K562 (cell line): ENCODE data around the gene BEND4. TPM values are rescaled to one million over a fixed set of nuclear protein-coding genes. Genes with fewer than 3 reads are reported as not detected.

Experiments
- ATAC-seq: fragments of 200-7000 bp; cut with Tn5 transposase; 3 replicates; pipeline ENCODE4 v1.9.1; 2020; ENCODE audit warnings: moderate library complexity
- BruUV-seq: library from RNA; stranded (reverse); fragments of 400-500 nt; replicated peaks from 2 replicates; lab custom pipeline; 2021; lab: Mats Ljungman, UMichigan
- CTCF ChIA-PET: fragments of 300-600 bp; formaldehyde crosslinking; extraction: SDS; loops from one replicate; lab custom pipeline; 2021; ENCODE audit warnings: low intra/inter-chr PET ratio; lab: Yijun Ruan, JAX
- POLR2A ChIA-PET: fragments of 300-600, 350-650 bp; sonication (Branson Sonifier 250); formaldehyde crosslinking; extraction: SDS; loops from one replicate; lab custom pipeline; 2021; ENCODE audit warnings: antibody characterized with exemption, inconsistent platforms; lab: Yijun Ruan, JAX
- DNase-seq, 4 experiments: peaks; one replicate each; pipeline versions ENCODE4 v3.0.0 to v3.0.0-alpha.2; 2011 to 2018; ENCODE audit warnings: low spot score in 3 of 4, mixed read lengths in 3 of 4; ENCODE audit errors: extremely low read depth in 1 of 4
- FAIRE-seq: peaks from 2 replicates; lab custom pipeline; 2011; peaks lifted over from hg19 to GRCh38; lab: Jason Lieb, UNC
- H2AFZ ChIP-seq: 2 replicates; pipeline ENCODE4 v1.6.0; 2011; ENCODE audit warnings: low read depth, low read length, control low read depth, inconsistent platforms
- H3K27ac ChIP-seq: fragments of 200-600 bp; 3 replicates; pipeline ENCODE4 v1.8.0; 2011; ENCODE audit warnings: low read depth, mild to moderate bottlenecking, control low read depth, inconsistent platforms, low read length, moderate library complexity, mixed read lengths; ENCODE audit errors: extremely low read depth
- H3K27me3 ChIP-seq, 2 experiments: fragments of 300-600 bp in 1 of 2; 2 replicates in 1 of 2; 3 replicates in 1 of 2; pipeline versions ENCODE4 v1.6.0 to v1.8.0; 2011; ENCODE audit warnings: inconsistent platforms in 2 of 2, low read length in 2 of 2, mild to moderate bottlenecking in 1 of 2, mixed read lengths in 1 of 2, moderate library complexity in 1 of 2; ENCODE audit not compliant: control insufficient read depth in 2 of 2, insufficient read depth in 2 of 2
- H3K36me3 ChIP-seq: fragments of 300-600 bp; 3 replicates; pipeline ENCODE4 v1.8.0; 2011; ENCODE audit warnings: mild to moderate bottlenecking, low read length, inconsistent platforms; ENCODE audit not compliant: control insufficient read depth, insufficient read depth
- H3K4me1 ChIP-seq, 2 experiments: fragments of 200-600 bp in 1 of 2; replicated peaks in 1 of 2; 2 replicates in 1 of 2; 3 replicates in 1 of 2; pipeline versions ENCODE4 v1.5.1 to v1.8.0; 2011; ENCODE audit warnings: inconsistent platforms in 2 of 2, low read length in 2 of 2, mild to moderate bottlenecking in 1 of 2, mixed read lengths in 1 of 2, moderate library complexity in 1 of 2; ENCODE audit not compliant: control insufficient read depth in 2 of 2, insufficient read depth in 2 of 2
- H3K4me2 ChIP-seq: 2 replicates; pipeline ENCODE4 v1.6.1; 2011; ENCODE audit warnings: low read length, control low read depth, inconsistent platforms, mixed read lengths; ENCODE audit not compliant: insufficient read depth
- H3K4me3 ChIP-seq: fragments of 200-600 bp; sonication (generic), shearing (Covaris generic); 2 replicates; pipeline ENCODE4 v1.5.1; 2016; ENCODE audit warnings: control low read depth, inconsistent platforms
- H3K79me2 ChIP-seq: fragments of 200-600 bp; 3 replicates; pipeline ENCODE4 v1.8.0; 2011; ENCODE audit warnings: low read length, inconsistent platforms; ENCODE audit not compliant: control insufficient read depth, insufficient read depth
- H3K9ac ChIP-seq, 2 experiments: 2 replicates each; pipeline versions ENCODE4 v1.6.0 to v1.6.1; 2011; ENCODE audit warnings: low read depth in 2 of 2, low read length in 2 of 2, control low read depth in 1 of 2, inconsistent platforms in 1 of 2, mild to moderate bottlenecking in 1 of 2, mixed read lengths in 1 of 2; ENCODE audit not compliant: insufficient read depth in 1 of 2
- H3K9me1 ChIP-seq: one replicate; pipeline ENCODE4 v1.6.0; 2011; ENCODE audit warnings: inconsistent platforms, mild to moderate bottlenecking, low read length, moderate library complexity; ENCODE audit not compliant: control insufficient read depth, insufficient read depth
- H3K9me3 ChIP-seq: replicated peaks from 2 replicates; pipeline ENCODE4 v1.5.1; 2011; ENCODE audit warnings: low read depth, low read length, inconsistent platforms; ENCODE audit not compliant: control insufficient read depth, insufficient read depth
- H4K20me1 ChIP-seq: replicated peaks from 2 replicates; pipeline ENCODE4 v1.6.1; 2011; ENCODE audit warnings: low read length, inconsistent platforms, mixed read lengths; ENCODE audit not compliant: control insufficient read depth, insufficient read depth
- C11orf30 ChIP-seq: fragments of 450-650 bp; IDR thresholded peaks from 2 replicates; pipeline ENCODE4 v1.6.1; 2016; ENCODE audit warnings: low read depth, mild to moderate bottlenecking
- COPS2 ChIP-seq: fragments of 450-650 bp; conservative IDR thresholded peaks from 2 replicates; pipeline ENCODE4 v1.6.1; 2016; ENCODE audit warnings: mild to moderate bottlenecking, moderate library complexity
- DNMT1 ChIP-seq: fragments of 450-650 bp; IDR thresholded peaks from 2 replicates; pipeline ENCODE4 v1.6.1; 2016; ENCODE audit warnings: antibody characterized with exemption, mild to moderate bottlenecking
- EP300 ChIP-seq: IDR thresholded peaks from 2 replicates; pipeline ENCODE4 v1.6.1; 2012; ENCODE audit warnings: low read length, improper control_type of control experiment
- KLF1 ChIP-seq: fragments of 450-650 bp; IDR thresholded peaks from 2 replicates; pipeline ENCODE4 v1.6.1; 2016; ENCODE audit warnings: missing genetic modification characterization, missing compliant biosample characterization
- MEIS2 ChIP-seq: fragments of 450-650 bp; IDR thresholded peaks from 2 replicates; pipeline ENCODE4 v1.6.1; 2014; ENCODE audit warnings: mild to moderate bottlenecking; ENCODE audit not compliant: partially characterized antibody
- PCBP2 ChIP-seq: fragments of 200-400 bp; formaldehyde crosslinking; IDR thresholded peaks from 2 replicates; pipeline ENCODE4 v1.6.1; 2018; ENCODE audit warnings: low read length, low read depth, mild to moderate bottlenecking, moderate library complexity; ENCODE audit not compliant: poor library complexity, severe bottlenecking
- U2AF1 ChIP-seq: fragments of 200-400 bp; formaldehyde crosslinking; optimal IDR thresholded peaks from 2 replicates; pipeline ENCODE3; 2017; ENCODE audit warnings: mild to moderate bottlenecking, low read depth, low read length, moderate library complexity
- ZNF354B ChIP-seq: fragments of 250-450 bp; sonication (Bioruptor Pico); IDR thresholded peaks from 2 replicates; pipeline ENCODE4 v1.4.0; 2020
- ZNF780A ChIP-seq: fragments of 250-450 bp; sonication (Bioruptor Pico); IDR thresholded peaks from 2 replicates; pipeline ENCODE4 v1.5.0; 2021; ENCODE audit warnings: mild to moderate bottlenecking
- WGBS: fragments of 100-300 bp; shearing (Covaris generic); methylation state at CpG from one replicate; pipeline ENCODE4 v1.1.6; 2016; ENCODE audit warnings: low coverage, mixed read lengths; ENCODE audit not compliant: insufficient coverage; ENCODE audit errors: missing lambda C conversion rate; 5-methylcytosine and 5-hydroxymethylcytosine counted together
- in situ Hi-C: fragments of 300-500 bp; cut with MboI; formaldehyde crosslinking; loops from 4 replicates; pipeline ENCODE4 v1.15.0; 2018; ENCODE audit warnings: inconsistent platforms, mixed read lengths
- intact Hi-C: fragments of 100-400 bp; cut with micrococcal nuclease; formaldehyde crosslinking; loops from 2 replicates; pipeline ENCODE4 v1.14.2; 2022
- polyA plus RNA-seq, 8 experiments: library from polyadenylated mRNA; depleted of rRNA in 4 of 8; stranded (reverse) in 5 of 8; unstranded in 3 of 8; fragments of >200 nt; fragmentation: Nextera tagmentation in 2 of 8; fragmentation: Illumina TruSeq in 1 of 8; extraction: Ambion mirVana in 2 of 8; extraction: Trizol in 1 of 8; gene quantifications; 2 replicates each; pipeline versions ENCODE4 v1.2.1 to v1.2.3, GENCODE V29; 2011 to 2014; ENCODE audit warnings: inconsistent platforms in 1 of 8, missing spikeins in 1 of 8
- total RNA-seq, 7 experiments: library from RNA; depleted of rRNA in 6 of 7; stranded (reverse); fragments of >200 nt in 6 of 7; fragmentation: Illumina TruSeq in 2 of 7; extraction: Trizol in 2 of 7; gene quantifications; 2 replicates each; pipeline versions ENCODE4 v1.2.1 to v1.2.3, GENCODE V29; 2011 to 2021; ENCODE audit warnings: low replicate concordance in 1 of 7
- TF ChIP-seq, protein P1 (sequence below): sonication (generic); formaldehyde crosslinking; IDR thresholded peaks from 2 replicates; pipeline ENCODE4 v1.8.1; 2023; ENCODE audit warnings: mild to moderate bottlenecking, missing genetic modification reagents, moderate library complexity

BEND4 gene
- total and polyA plus RNA-seq, 9 of the 15 experiments (the other 6 are each of a cell fraction or from before 2014, with no cell fraction given): not detected

DNA sequence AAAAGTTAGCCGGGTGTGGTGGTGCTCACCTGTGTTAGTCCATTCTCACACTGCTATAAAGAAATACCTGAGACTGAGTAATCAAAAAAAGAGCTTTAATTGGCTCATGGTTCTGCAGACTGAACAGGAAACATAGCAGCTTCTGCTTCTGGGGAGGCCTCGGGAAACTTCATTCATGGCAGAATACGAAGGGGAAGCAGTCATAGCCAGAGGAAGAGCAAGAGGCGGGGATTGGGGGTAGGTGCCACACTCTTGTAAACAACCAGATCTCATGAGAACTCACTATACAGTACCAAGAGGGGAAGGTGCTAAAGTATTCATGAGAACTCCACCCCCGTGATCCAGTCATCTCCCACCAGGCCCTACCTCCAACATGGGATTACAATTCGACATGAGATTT lies 64.1 kb downstream of the BEND4 start:
- H3K4me3 ChIP-seq: no peak overlapping the region
- no peak overlapping the region for H2AFZ ChIP-seq
- ChIA-PET CTCF (no interaction called here), POLR2A (interaction anchor here (0.7 to 1.0 kb wide), 2 partner anchors 11 to 37 kb away, joined by 3 read pairs; no protein-coding TSS in a partner anchor)
- no peaks in the 10 kb centered on the region for H4K20me1 ChIP-seq
- 84% methylated on average over 6 of the region's 6 CpGs for WGBS
- DNase-seq (no peak), FAIRE-seq (no peak), ATAC-seq (no peak)
- BruUV-seq: no TSS peak
- no peak overlapping the region for H3K9ac ChIP-seq
- H3K79me2 ChIP-seq: no peaks in the 10 kb centered on the region
- no peak overlapping the region for H3K4me2 ChIP-seq
- H3K9me3 ChIP-seq: no peaks in the 10 kb centered on the region
- in situ Hi-C loops (no loop called here), intact Hi-C loops (no loop called here)
- no peaks in the 10 kb centered on the region for H3K9me1 ChIP-seq
- H3K4me1 ChIP-seq: no peaks in the 10 kb centered on the region
- H3K27ac ChIP-seq: no peak overlapping the region
- H3K27me3 ChIP-seq: no peaks in the 10 kb centered on the region
- TF ChIP-seq EP300: no peak
- TF ChIP-seq ZNF780A (CRISPR knock-in tag): no peak
- no peak for TF ChIP-seq PCBP2
- TF ChIP-seq, protein P1, sequence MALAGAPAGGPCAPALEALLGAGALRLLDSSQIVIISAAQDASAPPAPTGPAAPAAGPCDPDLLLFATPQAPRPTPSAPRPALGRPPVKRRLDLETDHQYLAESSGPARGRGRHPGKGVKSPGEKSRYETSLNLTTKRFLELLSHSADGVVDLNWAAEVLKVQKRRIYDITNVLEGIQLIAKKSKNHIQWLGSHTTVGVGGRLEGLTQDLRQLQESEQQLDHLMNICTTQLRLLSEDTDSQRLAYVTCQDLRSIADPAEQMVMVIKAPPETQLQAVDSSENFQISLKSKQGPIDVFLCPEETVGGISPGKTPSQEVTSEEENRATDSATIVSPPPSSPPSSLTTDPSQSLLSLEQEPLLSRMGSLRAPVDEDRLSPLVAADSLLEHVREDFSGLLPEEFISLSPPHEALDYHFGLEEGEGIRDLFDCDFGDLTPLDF (CRISPR knock-in tag): no peak
- no peak for TF ChIP-seq DNMT1
- TF ChIP-seq COPS2: no peak
- no peak for TF ChIP-seq MEIS2
- TF ChIP-seq U2AF1: no peak
- TF ChIP-seq ZNF354B (CRISPR knock-in tag): no peak
- no peak for TF ChIP-seq C11orf30
- TF ChIP-seq KLF1 (tag): no peak
- H3K36me3 ChIP-seq: peaks cover 4% of the 10 kb centered on the region; the same call in 1 of the 3 replicates
